Ovary (tissue), 9 donors: ENCODE measurements around the gene PLCL1. TPM values are rescaled to one million over a fixed set of nuclear protein-coding genes. Genes with fewer than 3 reads are reported as not detected.

Experiments used
- DNase-seq, 5 donors: peaks; one replicate each; pipeline ENCODE4 v3.0.0-alpha.2; 2019 to 2020
- H3K27ac ChIP-seq, 2 donors: fragments of 200-600 bp; one replicate each; pipeline versions ENCODE4 v1.5.1 to v1.8.0; 2019 to 2022
- H3K27me3 ChIP-seq: fragments of 200-600 bp; one replicate; pipeline ENCODE4 v1.8.0; 2022
- H3K36me3 ChIP-seq: fragments of 200-600 bp; sonication (generic); one replicate; pipeline ENCODE4 v1.5.1; 2019
- H3K4me1 ChIP-seq: one replicate; pipeline ENCODE4 v1.8.1; 2013; ENCODE audit warnings: mild to moderate bottlenecking, moderate library complexity; ENCODE audit not compliant: insufficient read depth
- H3K4me3 ChIP-seq: fragments of 200-600 bp; sonication (generic); one replicate; pipeline ENCODE4 v1.5.1; 2017
- H3K9me3 ChIP-seq, 2 donors: fragments of 200-600 bp in 1 of 2; sonication (generic) in 1 of 2; one replicate each; pipeline versions ENCODE4 v1.5.1 to v1.8.1; 2013 to 2019; ENCODE audit warnings: mild to moderate bottlenecking in 1 of 2, moderate library complexity in 1 of 2
- CTCF ChIP-seq, 3 donors: fragments of 450-650 bp in 2 of 3; fragments of 200-600 bp in 1 of 3; IDR thresholded peaks; one replicate each; pipeline versions ENCODE4 v1.5.1 to v1.8.0; 2016 to 2022; ENCODE audit warnings: antibody characterized with exemption in 3 of 3, mild to moderate bottlenecking in 1 of 3
- EP300 ChIP-seq: sonication (generic); formaldehyde crosslinking; IDR thresholded peaks from one replicate; pipeline ENCODE4 v1.6.1; 2017; ENCODE audit warnings: antibody characterized with exemption
- POLR2A ChIP-seq: fragments of 450-650 bp; IDR thresholded peaks from one replicate; pipeline ENCODE4 v1.6.1; 2017; ENCODE audit warnings: antibody characterized with exemption, mild to moderate bottlenecking, moderate library complexity
- WGBS, 3 donors: extraction: QIAGEN DNeasy Blood & Tissue Kit in 1 of 3; methylation state at CpG; one replicate each; pipeline versions ENCODE4 v1.1.5 to v1.1.7; 2013 to 2017; 5-methylcytosine and 5-hydroxymethylcytosine counted together
- intact Hi-C, 4 donors: fragments of 100-400 bp; cut with DNase I; formaldehyde crosslinking; loops; one replicate each; pipeline versions ENCODE4 v1.11.0 to v1.15.1; 2022 to 2023
- polyA plus RNA-seq, 2 donors: library from polyadenylated mRNA; stranded (reverse); fragments of 200-250 nt in 1 of 2; fragments of 350-450 nt in 1 of 2; fragmentation: Illumina TruSeq in 1 of 2; extraction: RNeasy Lipid Tissue Mini Kit (QIAGEN cat#74804) in 1 of 2; gene quantifications; one replicate each; pipeline ENCODE4 v1.2.3, GENCODE V29; 2013 to 2014
- total RNA-seq, 7 donors: library from RNA; depleted of rRNA in 2 of 7; stranded (reverse); fragments of >200 nt in 2 of 7; fragmentation: NEBNext Ultra II Directional in 3 of 7; extraction: Animal tissue kit (Norgen Biotek cat#: 25700) in 3 of 7; gene quantifications; one replicate each; pipeline versions ENCODE4 v1.1.0 to v1.2.4, GENCODE V29; 2016 to 2023
- donor health status: DM: no; HTN: no; CAD: no; lungs with moderate emphysema.
- donor health status: DM: no; HTN: no; CAD: no.
- donor health status: Bipolar disorder and iron deficiency.
- donor health status: DM: yes; HTN: yes; CAD: no.
- donor health status: DM: no; HTN: no; CAD: no.
- donor health status: DM: yes; HTN: yes; CAD: no.

The PLCL1 gene
- total and polyA plus RNA-seq, 9 donors, result 8.4 to 17.9 (median 11.1) TPM

- WGBS, 3 donors, result 93 to 96% (median 95%) methylated on average over 2 of the region's 2 CpGs
- no peaks in the 10 kb centered on the region for H3K9me3 ChIP-seq
Measured at GRCh38 chr2:198096002-198096401, 291.6 kb downstream of the PLCL1 start.

GRCh38 chr2:198096965-198097364 is 292.6 kb downstream of the PLCL1 start:
- TF ChIP-seq EP300 (no peak), CTCF (IDR thresholded peaks at IDR 0.05) (no peak), POLR2A (no peak)
- no peaks in the 10 kb centered on the region for H3K4me1 ChIP-seq
- no peak overlapping the region for H3K4me3 ChIP-seq
- DNase-seq, result peak in 1 of 5 donors; percentile 25
- intact Hi-C loops, result no loop called here
- no peaks in the 10 kb centered on the region for H3K9me3 ChIP-seq
- no peak overlapping the region for H3K27ac ChIP-seq
- 48 to 60% (median 48%) methylated on average over 2 of the region's 2 CpGs for WGBS, 3 donors
- no peaks in the 10 kb centered on the region for H3K27me3 ChIP-seq
- no peaks in the 10 kb centered on the region for H3K36me3 ChIP-seq

More at GRCh38 chr2:198096002-198096401, 291.6 kb downstream of the PLCL1 start:
- DNase-seq, result no peak
- TF ChIP-seq POLR2A, result no peak
- no peak for TF ChIP-seq EP300
- TF ChIP-seq CTCF (IDR thresholded peaks at IDR 0.05), result no peak
- Histone ChIP-seq H3K27me3 (no peaks in the 10 kb centered on the region), H3K36me3 (no peaks in the 10 kb centered on the region), H3K4me3 (no peak overlapping the region), H3K4me1 (no peaks in the 10 kb centered on the region), H3K27ac (no peak overlapping the region)
- intact Hi-C loops, result no loop called here

- Histone ChIP-seq H3K36me3 (no peaks in the 10 kb centered on the region), H3K4me1 (peaks cover 2% of the 10 kb centered on the region), H3K27me3 (no peaks in the 10 kb centered on the region), H3K9me3 (no peaks in the 10 kb centered on the region), H3K27ac (no peak overlapping the region), H3K4me3 (no peak overlapping the region)
- WGBS, 3 donors, result 91 to 92% (median 92%) methylated on average over 3 of the region's 3 CpGs
- TF ChIP-seq EP300 (no peak), CTCF (IDR thresholded peaks at IDR 0.05) (no peak), POLR2A (no peak)
- no peak for DNase-seq
- intact Hi-C loops, result no loop called here
Measured at GRCh38 chr2:198097630-198098029, 293.2 kb downstream of the PLCL1 start.

GRCh38 chr2:198098386-198098785 is 294.0 kb downstream of the PLCL1 start:
- Histone ChIP-seq H3K27ac (no peak overlapping the region), H3K27me3 (no peaks in the 10 kb centered on the region), H3K4me3 (no peak overlapping the region), H3K36me3 (no peaks in the 10 kb centered on the region), H3K9me3 (no peaks in the 10 kb centered on the region), H3K4me1 (peaks cover 2% of the 10 kb centered on the region)
- no peak for DNase-seq
- intact Hi-C loops, result no loop called here
- 92 to 99% (median 97%) methylated on average over 1 of the region's 1 CpG for WGBS, 3 donors
- TF ChIP-seq CTCF (IDR thresholded peaks at IDR 0.05) (no peak), EP300 (no peak), POLR2A (no peak)
